ENCODE data around the gene ORAI2.
"Not testable (repeated sequence)": the region's sequence is repeated elsewhere in the genome, so short reads cannot be mapped to it uniquely, and the experiment has no call there.

- TF ChIP-seq, protein P1, sequence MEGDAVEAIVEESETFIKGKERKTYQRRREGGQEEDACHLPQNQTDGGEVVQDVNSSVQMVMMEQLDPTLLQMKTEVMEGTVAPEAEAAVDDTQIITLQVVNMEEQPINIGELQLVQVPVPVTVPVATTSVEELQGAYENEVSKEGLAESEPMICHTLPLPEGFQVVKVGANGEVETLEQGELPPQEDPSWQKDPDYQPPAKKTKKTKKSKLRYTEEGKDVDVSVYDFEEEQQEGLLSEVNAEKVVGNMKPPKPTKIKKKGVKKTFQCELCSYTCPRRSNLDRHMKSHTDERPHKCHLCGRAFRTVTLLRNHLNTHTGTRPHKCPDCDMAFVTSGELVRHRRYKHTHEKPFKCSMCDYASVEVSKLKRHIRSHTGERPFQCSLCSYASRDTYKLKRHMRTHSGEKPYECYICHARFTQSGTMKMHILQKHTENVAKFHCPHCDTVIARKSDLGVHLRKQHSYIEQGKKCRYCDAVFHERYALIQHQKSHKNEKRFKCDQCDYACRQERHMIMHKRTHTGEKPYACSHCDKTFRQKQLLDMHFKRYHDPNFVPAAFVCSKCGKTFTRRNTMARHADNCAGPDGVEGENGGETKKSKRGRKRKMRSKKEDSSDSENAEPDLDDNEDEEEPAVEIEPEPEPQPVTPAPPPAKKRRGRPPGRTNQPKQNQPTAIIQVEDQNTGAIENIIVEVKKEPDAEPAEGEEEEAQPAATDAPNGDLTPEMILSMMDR (conservative IDR thresholded peaks at IDR 0.05; ENCODE audit: low read length), result not testable (repeated sequence)
- not testable (repeated sequence) for TF ChIP-seq EZH2phosphoT487 (IDR thresholded peaks at IDR 0.05; ENCODE audit: borderline replicate concordance, low read depth, low read length)
These were observed 28.6 kb upstream of the ORAI2 start for GRCh38 chr7:102404862-102405188.

Data from OCI-LY7 (cell line).